Measurements from ENCODE around the gene SEC61A1. TPM values are rescaled to one million over a fixed set of nuclear protein-coding genes. Genes with fewer than 3 reads are reported as not detected.

Gene SEC61A1
- total RNA-seq, 2 experiments from 2014 or later, result 146 to 148 TPM

DNA sequence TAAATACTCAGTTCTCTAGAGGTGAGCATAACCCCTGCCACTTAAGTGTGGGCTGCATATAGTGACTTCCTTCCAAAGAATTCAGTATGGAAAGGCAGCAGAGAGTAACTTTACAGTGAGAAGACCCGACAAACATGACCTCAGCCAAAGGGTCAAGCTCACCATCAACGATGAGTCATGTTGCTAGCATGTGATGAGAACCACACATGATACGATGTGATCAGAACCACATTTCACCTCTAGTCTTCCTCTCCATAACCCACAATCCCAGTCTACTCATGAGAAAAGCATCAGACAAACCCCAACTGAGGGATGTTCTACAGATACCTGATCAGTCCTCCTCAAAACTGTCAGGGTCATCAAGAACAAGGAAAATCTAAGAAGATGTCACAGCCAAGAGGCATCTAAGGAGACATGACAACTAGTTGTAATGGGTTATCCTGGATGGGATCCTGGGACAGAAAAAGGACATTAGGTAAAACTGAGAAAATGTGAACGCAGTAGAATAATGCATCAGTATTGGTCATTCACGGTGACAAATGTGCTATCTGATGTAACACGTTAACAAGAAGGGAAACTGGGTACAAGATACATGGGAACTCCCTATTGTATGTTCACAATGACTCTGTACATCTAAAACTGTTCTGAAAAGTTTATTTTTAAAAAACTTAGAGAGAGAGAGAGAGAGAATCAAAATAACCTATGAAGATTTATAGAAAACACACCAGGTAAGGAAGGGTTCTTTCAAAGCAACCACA is 28.3 kb downstream of the SEC61A1 start:
- ChIA-PET CTCF (no interaction called here), POLR2A (no interaction called here)
- no peaks in the 10 kb centered on the region for H3K27me3 Mint-ChIP-seq (ENCODE audit: low read depth)
- H3K36me3 Mint-ChIP-seq (ENCODE audit: low read depth), result peaks cover 34% of the 10 kb centered on the region
- H3K4me3 Mint-ChIP-seq, result no peak overlapping the region
- no peaks in the 10 kb centered on the region for H3K9me3 Mint-ChIP-seq (ENCODE audit: insufficient read depth)
- H3K4me1 Mint-ChIP-seq (ENCODE audit: low read depth), result peaks cover 16% of the 10 kb centered on the region
- ATAC-seq (no peak), DNase-seq (no peak)
- H3K27ac Mint-ChIP-seq, result no peak overlapping the region

DNA sequence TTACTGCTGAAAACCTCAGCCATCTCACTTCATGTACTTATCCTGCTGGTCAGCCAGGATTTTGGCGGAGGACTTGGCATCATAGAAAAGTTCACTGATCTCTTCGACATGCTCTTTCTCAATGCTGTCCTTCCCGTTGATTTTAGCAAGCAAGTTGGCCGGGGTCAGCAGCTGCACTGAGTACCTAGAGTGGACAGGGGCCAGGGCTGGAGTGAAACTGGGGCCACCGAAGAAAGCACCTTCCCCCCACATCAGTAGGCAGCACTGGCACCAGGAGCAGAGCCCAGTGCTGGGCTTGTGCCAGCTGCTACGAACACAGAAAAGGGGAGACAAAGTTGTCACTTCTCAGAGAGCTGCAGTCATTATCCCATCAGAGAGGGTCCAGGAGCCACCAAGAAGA is 29.0 kb downstream of the SEC61A1 start:
- Mint-ChIP-seq H3K27me3 (ENCODE audit: low read depth) (no peaks in the 10 kb centered on the region), H3K36me3 (ENCODE audit: low read depth) (peaks cover 34% of the 10 kb centered on the region), H3K27ac (no peak overlapping the region), H3K9me3 (ENCODE audit: insufficient read depth) (no peaks in the 10 kb centered on the region), H3K4me1 (ENCODE audit: low read depth) (peaks cover 9% of the 10 kb centered on the region), H3K4me3 (no peak overlapping the region)
- CTCF ChIA-PET, result no interaction called here
- POLR2A ChIA-PET, result no interaction called here
- ATAC-seq (no peak), DNase-seq (no peak)

DNA sequence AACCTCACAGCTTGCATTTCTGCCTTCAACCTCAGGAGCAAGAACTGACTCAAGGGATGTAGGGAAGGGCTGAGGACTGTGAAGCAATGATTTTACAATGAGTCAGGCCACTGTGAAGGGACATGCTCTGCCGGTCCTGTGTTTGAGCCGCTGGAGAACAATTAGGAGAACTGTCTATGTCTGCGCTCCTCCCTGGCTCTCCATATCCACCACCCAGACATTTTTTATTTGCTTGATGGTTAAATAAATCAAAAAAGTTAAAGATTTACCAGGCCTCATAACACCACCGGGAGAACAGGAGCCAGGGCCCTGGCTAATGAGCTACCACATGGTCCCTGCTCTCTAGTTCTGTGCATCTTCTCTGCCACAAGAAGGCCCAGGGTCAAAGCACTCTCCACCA is 29.6 kb downstream of the SEC61A1 start:
- DNase-seq, result no peak

GRCh38 chr3:128082546-128082945 is 30.3 kb downstream of the SEC61A1 start:
- Mint-ChIP-seq H3K9me3 (ENCODE audit: insufficient read depth) (no peaks in the 10 kb centered on the region), H3K36me3 (ENCODE audit: low read depth) (peaks cover 40% of the 10 kb centered on the region), H3K4me3 (no peak overlapping the region), H3K27ac (no peak overlapping the region), H3K27me3 (ENCODE audit: low read depth) (no peaks in the 10 kb centered on the region), H3K4me1 (ENCODE audit: low read depth) (peaks cover 7% of the 10 kb centered on the region)
- ATAC-seq, result no peak
- no peak for DNase-seq
- ChIA-PET POLR2A (no interaction called here), CTCF (no interaction called here)

More for the DNA sequence above, 29.6 kb downstream of the SEC61A1 start:
- no peaks in the 10 kb centered on the region for H3K9me3 Mint-ChIP-seq (ENCODE audit: insufficient read depth)
- H3K27me3 Mint-ChIP-seq (ENCODE audit: low read depth), result no peaks in the 10 kb centered on the region
- ATAC-seq, result no peak
- peaks cover 36% of the 10 kb centered on the region for H3K36me3 Mint-ChIP-seq (ENCODE audit: low read depth)
- peaks cover 7% of the 10 kb centered on the region for H3K4me1 Mint-ChIP-seq (ENCODE audit: low read depth)
- H3K27ac Mint-ChIP-seq, result no peak overlapping the region
- POLR2A ChIA-PET, result no interaction called here
- H3K4me3 Mint-ChIP-seq, result no peak overlapping the region
- CTCF ChIA-PET, result interaction anchor here (0.7 kb wide), 1 partner anchor 13 kb away, joined by 5 read pairs; no protein-coding TSS in a partner anchor

DNA sequence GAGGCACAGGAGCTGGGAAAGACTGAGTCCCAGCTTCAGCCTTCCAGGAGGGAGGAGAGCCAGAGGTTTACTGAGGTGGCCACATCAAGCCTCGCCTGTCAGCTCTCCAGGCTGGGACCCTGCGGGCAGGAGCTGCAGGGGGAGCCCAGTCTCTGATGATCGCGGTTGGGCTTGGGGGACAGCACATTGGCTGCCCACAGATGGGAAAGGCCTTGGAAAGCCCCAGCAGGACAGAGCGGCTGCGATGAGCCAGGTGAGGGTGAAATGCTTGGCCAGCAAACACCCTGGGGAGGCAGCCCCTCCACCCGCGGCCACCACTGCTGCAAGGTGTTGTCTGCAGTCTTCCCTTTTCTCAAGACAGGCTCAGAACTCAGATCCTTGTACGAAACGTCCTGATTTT is 31.2 kb downstream of the SEC61A1 start:
- ATAC-seq, result no peak
- Mint-ChIP-seq H3K27ac (no peak overlapping the region), H3K4me1 (ENCODE audit: low read depth) (peaks cover 7% of the 10 kb centered on the region), H3K27me3 (ENCODE audit: low read depth) (no peaks in the 10 kb centered on the region), H3K9me3 (ENCODE audit: insufficient read depth) (no peaks in the 10 kb centered on the region), H3K4me3 (no peak overlapping the region), H3K36me3 (ENCODE audit: low read depth) (peaks cover 34% of the 10 kb centered on the region)
- CTCF ChIA-PET, result interaction anchor here (1.5 to 1.8 kb wide), 2 partner anchors 11 to 50 kb away, joined by 6 to 10 read pairs; no protein-coding TSS in a partner anchor
- POLR2A ChIA-PET, result interaction anchor here (1.4 kb wide), 1 partner anchor 40 kb away, joined by 3 read pairs; the partner anchor contains the start of gene RUVBL1
- no peak for DNase-seq

- no peaks in the 10 kb centered on the region for H3K9me3 Mint-ChIP-seq (ENCODE audit: insufficient read depth)
- ATAC-seq (no peak), DNase-seq (no peak)
- ChIA-PET CTCF (interaction anchor here (1.5 to 1.8 kb wide), 2 partner anchors 11 to 49 kb away, joined by 6 to 10 read pairs; no protein-coding TSS in a partner anchor), POLR2A (interaction anchor here (0.6 to 1.4 kb wide), 2 partner anchors 40 to 417 kb away, joined by 3 read pairs; partner anchors contain the start of gene RUVBL1)
- no peak overlapping the region for H3K4me3 Mint-ChIP-seq
- peaks cover 7% of the 10 kb centered on the region for H3K4me1 Mint-ChIP-seq (ENCODE audit: low read depth)
- H3K27ac Mint-ChIP-seq, result no peak overlapping the region
- peaks cover 27% of the 10 kb centered on the region for H3K36me3 Mint-ChIP-seq (ENCODE audit: low read depth)
- no peaks in the 10 kb centered on the region for H3K27me3 Mint-ChIP-seq (ENCODE audit: low read depth)
Measured at GRCh38 chr3:128083980-128084674, 31.9 kb downstream of the SEC61A1 start.

DNA sequence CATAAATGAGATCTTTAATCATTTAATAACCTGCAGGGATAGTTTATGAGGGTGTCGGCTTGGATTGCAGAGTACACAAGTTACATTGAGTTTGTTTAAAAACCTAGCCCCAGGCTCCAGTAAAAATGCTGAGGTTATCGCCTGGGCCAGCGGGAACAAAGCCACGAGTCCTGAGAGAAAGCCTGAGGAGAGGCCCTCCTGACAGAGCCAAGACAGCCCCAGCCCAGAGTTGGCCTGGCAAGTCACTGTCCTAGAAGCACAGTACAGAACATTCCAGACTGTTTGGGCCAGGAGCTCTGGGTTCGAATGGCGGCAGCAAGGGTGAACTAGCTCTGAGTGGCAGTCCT is 32.4 kb downstream of the SEC61A1 start:
- peaks cover 7% of the 10 kb centered on the region for H3K4me1 Mint-ChIP-seq (ENCODE audit: low read depth)
- no peak overlapping the region for H3K4me3 Mint-ChIP-seq
- H3K27me3 Mint-ChIP-seq (ENCODE audit: low read depth), result no peaks in the 10 kb centered on the region
- H3K27ac Mint-ChIP-seq, result no peak overlapping the region
- DNase-seq (no peak), ATAC-seq (no peak)
- H3K36me3 Mint-ChIP-seq (ENCODE audit: low read depth), result peaks cover 27% of the 10 kb centered on the region
- no peaks in the 10 kb centered on the region for H3K9me3 Mint-ChIP-seq (ENCODE audit: insufficient read depth)
- POLR2A ChIA-PET, result interaction anchor here (1.4 kb wide), 1 partner anchor 39 kb away, joined by 3 read pairs; the partner anchor contains the start of gene RUVBL1
- CTCF ChIA-PET, result interaction anchor here (1.5 to 1.8 kb wide), 2 partner anchors 10 to 49 kb away, joined by 6 to 10 read pairs; no protein-coding TSS in a partner anchor

GRCh38 chr3:128089135-128089534 is 36.9 kb downstream of the SEC61A1 start:
- no peak for ATAC-seq
- ChIA-PET CTCF (interaction anchor here (3.5 kb wide), 1 partner anchor 44 kb away, joined by 19 read pairs; no protein-coding TSS in a partner anchor), POLR2A (no interaction called here)

GRCh38 chr3:128091586-128091985 is 39.3 kb downstream of the SEC61A1 start:
- Mint-ChIP-seq H3K9me3 (ENCODE audit: insufficient read depth) (no peaks in the 10 kb centered on the region), H3K36me3 (ENCODE audit: low read depth) (peaks cover 31% of the 10 kb centered on the region), H3K4me3 (no peak overlapping the region), H3K27me3 (ENCODE audit: low read depth) (no peaks in the 10 kb centered on the region), H3K4me1 (ENCODE audit: low read depth) (peaks cover 16% of the 10 kb centered on the region), H3K27ac (no peak overlapping the region)
- ATAC-seq, result no peak
- DNase-seq, result no peak
- ChIA-PET POLR2A (interaction anchor here (0.9 kb wide), 1 partner anchor 22 kb away, joined by 3 read pairs; no protein-coding TSS in a partner anchor), CTCF (interaction anchor here (1.1 to 10.8 kb wide), 3 partner anchors 16 to 42 kb away, joined by 3 to 138 read pairs (median 9); no protein-coding TSS in a partner anchor)

More at GRCh38 chr3:128089135-128089534, 36.9 kb downstream of the SEC61A1 start:
- Mint-ChIP-seq H3K27ac (no peak overlapping the region), H3K9me3 (ENCODE audit: insufficient read depth) (no peaks in the 10 kb centered on the region), H3K4me1 (ENCODE audit: low read depth) (peaks cover 3% of the 10 kb centered on the region), H3K27me3 (ENCODE audit: low read depth) (no peaks in the 10 kb centered on the region), H3K4me3 (no peak overlapping the region), H3K36me3 (ENCODE audit: low read depth) (peaks cover 23% of the 10 kb centered on the region)
- DNase-seq, result no peak

- H3K9me3 Mint-ChIP-seq (ENCODE audit: insufficient read depth), result no peaks in the 10 kb centered on the region
- H3K36me3 Mint-ChIP-seq (ENCODE audit: low read depth), result peaks cover 45% of the 10 kb centered on the region
- H3K27me3 Mint-ChIP-seq (ENCODE audit: low read depth), result no peaks in the 10 kb centered on the region
- DNase-seq (peak; percentile 43), ATAC-seq (peak; percentile 70)
- ChIA-PET CTCF (interaction anchor here (0.9 to 10.8 kb wide), 27 partner anchors 10 to 514 kb away, joined by 3 to 138 read pairs (median 4); partner anchors contain the start of gene RUVBL1), POLR2A (interaction anchor here (0.6 to 1.2 kb wide), 2 partner anchors 24 to 29 kb away, joined by 3 read pairs; partner anchors contain the start of gene RUVBL1)
- no peak overlapping the region for H3K4me3 Mint-ChIP-seq
- peak overlapping the region; percentile 82 for H3K27ac Mint-ChIP-seq
- peaks cover 18% of the 10 kb centered on the region for H3K4me1 Mint-ChIP-seq (ENCODE audit: low read depth)
Measured at GRCh38 chr3:128094295-128095151, 42.3 kb downstream of the SEC61A1 start.

- Mint-ChIP-seq H3K4me1 (ENCODE audit: low read depth) (peaks cover 24% of the 10 kb centered on the region), H3K9me3 (ENCODE audit: insufficient read depth) (no peaks in the 10 kb centered on the region), H3K27ac (peak overlapping the region; percentile 82), H3K4me3 (no peak overlapping the region), H3K36me3 (ENCODE audit: low read depth) (peaks cover 53% of the 10 kb centered on the region), H3K27me3 (ENCODE audit: low read depth) (no peaks in the 10 kb centered on the region)
- ChIA-PET CTCF (interaction anchor here (0.8 to 10.8 kb wide), 31 partner anchors 8 to 514 kb away, joined by 3 to 138 read pairs (median 5); partner anchors contain the start of gene RUVBL1), POLR2A (interaction anchor here (0.6 to 1.2 kb wide), 2 partner anchors 23 to 29 kb away, joined by 3 read pairs; partner anchors contain the start of gene RUVBL1)
- peak; percentile 86 for DNase-seq
- ATAC-seq, result peak; percentile 98
Measured at GRCh38 chr3:128095222-128095703, 43.0 kb downstream of the SEC61A1 start.

Data from activated CD8-positive, alpha-beta T cell treated with anti-CD3 and anti-CD28 coated beads, Interleukin-2, amount 10 ng/mL, durations not matched to agents 7 days and 5 days (primary cell).